Smooth muscle cell (in vitro differentiated cells): Measurements from ENCODE around the gene OR2T6. TPM values are rescaled to one million over a fixed set of nuclear protein-coding genes. Genes with fewer than 3 reads are reported as not detected.

Source experiments
- DNase-seq: peaks from one replicate; lab custom pipeline; 2025; ENCODE audit not compliant: unreplicated experiment; lab: John Stamatoyannopoulos, UW
- H2AFZ ChIP-seq: fragments of 200-600 bp; sonication (generic); 2 replicates; pipeline ENCODE4 v1.6.0; 2016; ENCODE audit warnings: antibody characterized with exemption, low read depth, mild to moderate bottlenecking
- H3F3A ChIP-seq: fragments of 200-600 bp; sonication (generic); 2 replicates; pipeline ENCODE4 v1.6.0; 2017; ENCODE audit warnings: antibody characterized with exemption, low read depth
- H3K27ac ChIP-seq: fragments of 200-600 bp; sonication (generic); 2 replicates; pipeline ENCODE4 v1.5.1; 2016; ENCODE audit warnings: low read depth, mild to moderate bottlenecking
- H3K27me3 ChIP-seq: fragments of 200-600 bp; sonication (generic); 2 replicates; pipeline ENCODE4 v1.6.1; 2016; ENCODE audit warnings: low read depth, mild to moderate bottlenecking
- H3K36me3 ChIP-seq: fragments of 200-600 bp; sonication (generic); 2 replicates; pipeline ENCODE4 v1.5.1; 2016; ENCODE audit warnings: low read depth
- H3K4me1 ChIP-seq: fragments of 200-600 bp; sonication (generic); 2 replicates; pipeline ENCODE4 v1.5.1; 2016; ENCODE audit warnings: low read depth
- H3K4me2 ChIP-seq: fragments of 200-600 bp; sonication (generic); 2 replicates; pipeline ENCODE4 v1.6.0; 2016; ENCODE audit warnings: mild to moderate bottlenecking
- H3K4me3 ChIP-seq: fragments of 200-600 bp; sonication (generic); 2 replicates; pipeline ENCODE4 v1.5.1; 2016; ENCODE audit warnings: mild to moderate bottlenecking
- H3K79me2 ChIP-seq: fragments of 200-600 bp; sonication (generic); 2 replicates; pipeline ENCODE4 v1.6.0; 2016; ENCODE audit warnings: low read depth, mild to moderate bottlenecking
- H3K9ac ChIP-seq: fragments of 200-600 bp; sonication (generic); 2 replicates; pipeline ENCODE4 v1.6.0; 2016; ENCODE audit warnings: low read depth
- H3K9me3 ChIP-seq: fragments of 200-600 bp; sonication (generic); replicated peaks from 2 replicates; pipeline ENCODE4 v1.5.1; 2016; ENCODE audit warnings: low read depth
- H4K20me1 ChIP-seq: fragments of 200-600 bp; sonication (generic); 2 replicates; pipeline ENCODE4 v1.6.0; 2016; ENCODE audit warnings: low read depth
- CTCF ChIP-seq: fragments of 200-600 bp; sonication (generic); IDR thresholded peaks from 2 replicates; pipeline ENCODE4 v1.5.1; 2017; ENCODE audit warnings: borderline replicate concordance, mild to moderate bottlenecking, antibody characterized with exemption; ENCODE audit not compliant: insufficient read depth, poor library complexity, severe bottlenecking
- WGBS: methylation state at CpG from one replicate; pipeline ENCODE4 v1.1.7; 2016; ENCODE audit warnings: low lambda C conversion rate; 5-methylcytosine and 5-hydroxymethylcytosine counted together
- polyA plus RNA-seq: library from polyadenylated mRNA; unstranded; fragments of >200 nt; fragmentation: Nextera tagmentation; extraction: Ambion mirVana; gene quantifications from 2 replicates; pipeline ENCODE4 v1.2.1, GENCODE V29; 2016
- total RNA-seq: library from RNA; depleted of rRNA; stranded (reverse); fragments of >200 nt; gene quantifications from 2 replicates; pipeline ENCODE4 v1.2.3, GENCODE V29; 2014

Gene OR2T6
- total and polyA plus RNA-seq, 2 experiments from 2014 or later, result not detected

GRCh38 chr1:248402748-248403147 lies 27.2 kb downstream of the OR2T6 start, which contains the start of gene OR2T1:
OR2T1 (plus strand) TSS chr1:248403048; CDS start chr1:248406148, 3,100 bp downstream.
- no peak for DNase-seq
- no peak within 1 kb of the TSS for H2AFZ ChIP-seq
- WGBS, result 61% methylated on average over 3 of the region's 3 CpGs
- no peaks in the 10 kb centered on the region for H4K20me1 ChIP-seq
- peaks cover 10% of the 10 kb centered on the region for H3K9me3 ChIP-seq
- H3K4me1 ChIP-seq, result no peaks in the 10 kb centered on the region
- no peak within 1 kb of the TSS for H3K27ac ChIP-seq
- H3K27me3 ChIP-seq, result no peaks in the 10 kb centered on the region
- H3K36me3 ChIP-seq, result no peaks in the 10 kb centered on the region
- no peaks in the 10 kb centered on the region for H3F3A ChIP-seq
- TF ChIP-seq CTCF, result no peak
- H3K4me3 ChIP-seq, result no peak within 1 kb of the TSS
- no peak within 1 kb of the TSS for H3K9ac ChIP-seq
- H3K4me2 ChIP-seq, result no peak within 1 kb of the TSS
- no peaks in the 10 kb centered on the region for H3K79me2 ChIP-seq

- no peak for DNase-seq
- H3F3A ChIP-seq, result no peaks in the 10 kb centered on the region
- no peaks in the 10 kb centered on the region for H3K79me2 ChIP-seq
- H3K36me3 ChIP-seq, result no peaks in the 10 kb centered on the region
- no peak overlapping the region for H3K27ac ChIP-seq
- H3K4me1 ChIP-seq, result no peaks in the 10 kb centered on the region
- no peak overlapping the region for H2AFZ ChIP-seq
- H3K4me2 ChIP-seq, result no peak overlapping the region
- peaks cover 6% of the 10 kb centered on the region for H3K9me3 ChIP-seq
- TF ChIP-seq CTCF, result no peak
- WGBS, result 78% methylated on average over 6 of the region's 6 CpGs
- H3K9ac ChIP-seq, result no peak overlapping the region
- no peaks in the 10 kb centered on the region for H3K27me3 ChIP-seq
- no peaks in the 10 kb centered on the region for H4K20me1 ChIP-seq
- no peak overlapping the region for H3K4me3 ChIP-seq
Measured at GRCh38 chr1:248404024-248404423, 28.5 kb downstream of the OR2T6 start.

GRCh38 chr1:248406721-248407692 lies 31.5 kb downstream of the OR2T6 start:
- 51% methylated on average over 8 of the region's 8 CpGs for WGBS

More at GRCh38 chr1:248406721-248407692, 31.5 kb downstream of the OR2T6 start:
- no peak for DNase-seq
- no peak overlapping the region for H3K27ac ChIP-seq
- H3K9ac ChIP-seq, result no peak overlapping the region
- no peak overlapping the region for H2AFZ ChIP-seq
- no peak overlapping the region for H3K4me2 ChIP-seq
- H3F3A ChIP-seq, result no peaks in the 10 kb centered on the region
- no peak overlapping the region for H3K4me3 ChIP-seq
- TF ChIP-seq CTCF, result no peak
- H3K79me2 ChIP-seq, result no peaks in the 10 kb centered on the region
- H3K27me3 ChIP-seq, result no peaks in the 10 kb centered on the region
- no peaks in the 10 kb centered on the region for H3K4me1 ChIP-seq
- H3K36me3 ChIP-seq, result no peaks in the 10 kb centered on the region
- H4K20me1 ChIP-seq, result no peaks in the 10 kb centered on the region
- peaks cover 6% of the 10 kb centered on the region for H3K9me3 ChIP-seq
